Astrocyte (in vitro differentiated cells and primary cell): ENCODE data around the gene TEX2. TPM values are rescaled to one million over a fixed set of nuclear protein-coding genes. Genes with fewer than 3 reads are reported as not detected.
A peak's percentile ranks its signal among the peaks of the same experiment; 100 is the strongest.

Source experiments
- DNase-seq: peaks from one replicate; pipeline ENCODE4 v3.0.0-alpha.2; 2010; ENCODE audit warnings: low read depth
- FAIRE-seq: peaks from 2 replicates; lab custom pipeline; 2011; peaks lifted over from hg19 to GRCh38; lab: Jason Lieb, UNC
- H2AFZ ChIP-seq: 2 replicates; pipeline ENCODE4 v1.6.0; 2012; ENCODE audit warnings: low read depth, low read length, inconsistent platforms
- H3K27ac ChIP-seq: 2 replicates; pipeline ENCODE4 v1.5.1; 2011; ENCODE audit warnings: low read depth, low read length, inconsistent platforms
- H3K27me3 ChIP-seq: 2 replicates; pipeline ENCODE4 v1.6.0; 2011; ENCODE audit warnings: low read length, inconsistent platforms; ENCODE audit not compliant: insufficient read depth
- H3K36me3 ChIP-seq: 2 replicates; pipeline ENCODE4 v1.5.1; 2011; ENCODE audit warnings: low read length, inconsistent platforms; ENCODE audit not compliant: insufficient read depth
- H3K4me1 ChIP-seq: 2 replicates; pipeline ENCODE4 v1.5.1; 2011; ENCODE audit warnings: low read length, inconsistent platforms; ENCODE audit not compliant: insufficient read depth
- H3K4me2 ChIP-seq: 2 replicates; pipeline ENCODE4 v1.6.0; 2012; ENCODE audit warnings: low read length, inconsistent platforms
- H3K4me3 ChIP-seq: 2 replicates; pipeline ENCODE4 v1.5.1; 2011; ENCODE audit warnings: low read depth, mild to moderate bottlenecking, low read length, inconsistent platforms; ENCODE audit not compliant: insufficient read depth
- H3K79me2 ChIP-seq: 2 replicates; pipeline ENCODE4 v1.6.0; 2012; ENCODE audit warnings: mild to moderate bottlenecking, low read length, inconsistent platforms; ENCODE audit not compliant: insufficient read depth
- H3K9ac ChIP-seq: 2 replicates; pipeline ENCODE4 v1.6.0; 2012; ENCODE audit warnings: mild to moderate bottlenecking, low read length, inconsistent platforms
- H3K9me3 ChIP-seq: 2 replicates; pipeline ENCODE4 v1.5.1; 2012; ENCODE audit warnings: low read depth, mild to moderate bottlenecking, low read length, inconsistent platforms; ENCODE audit not compliant: insufficient read depth
- H4K20me1 ChIP-seq: 2 replicates; pipeline ENCODE4 v1.6.0; 2012; ENCODE audit warnings: low read length, inconsistent platforms; ENCODE audit not compliant: insufficient read depth
- H3K27ac Mint-ChIP-seq: one replicate; pipeline ENCODE4 v1.8.0; 2021; ENCODE audit warnings: mild to moderate bottlenecking, mixed read lengths; ENCODE audit not compliant: unreplicated experiment
- H3K27me3 Mint-ChIP-seq: one replicate; pipeline ENCODE4 v1.8.0; 2021; ENCODE audit warnings: low read depth, mixed read lengths; ENCODE audit not compliant: unreplicated experiment
- H3K36me3 Mint-ChIP-seq: one replicate; pipeline ENCODE4 v1.8.0; 2021; ENCODE audit warnings: low read depth, mixed read lengths; ENCODE audit not compliant: unreplicated experiment
- H3K4me1 Mint-ChIP-seq: one replicate; pipeline ENCODE4 v1.8.0; 2021; ENCODE audit warnings: low read depth, mixed read lengths; ENCODE audit not compliant: unreplicated experiment
- H3K4me3 Mint-ChIP-seq: one replicate; pipeline ENCODE4 v1.8.0; 2021; ENCODE audit warnings: mild to moderate bottlenecking, moderate library complexity, mixed read lengths; ENCODE audit not compliant: unreplicated experiment
- H3K9me3 Mint-ChIP-seq: one replicate; pipeline ENCODE4 v1.8.0; 2021; ENCODE audit warnings: mild to moderate bottlenecking, mixed read lengths; ENCODE audit not compliant: unreplicated experiment
- EZH2 ChIP-seq: IDR thresholded peaks from 2 replicates; pipeline ENCODE4 v1.6.1; 2012; ENCODE audit warnings: mild to moderate bottlenecking, low read length, inconsistent platforms; ENCODE audit not compliant: insufficient read depth
- total RNA-seq: library from RNA; stranded (reverse); gene quantifications from 2 replicates; pipeline ENCODE4 v1.2.1, GENCODE V29; 2021
- TF ChIP-seq, protein P1 (sequence below): IDR thresholded peaks from 2 replicates; pipeline ENCODE4 v1.5.1; 2011; ENCODE audit warnings: low read depth, mild to moderate bottlenecking, inconsistent platforms, low read length, moderate library complexity; ENCODE audit not compliant: insufficient read depth

TEX2 gene
- total RNA-seq, 1 donor from 2014 or later = 56.1 TPM

DNA sequence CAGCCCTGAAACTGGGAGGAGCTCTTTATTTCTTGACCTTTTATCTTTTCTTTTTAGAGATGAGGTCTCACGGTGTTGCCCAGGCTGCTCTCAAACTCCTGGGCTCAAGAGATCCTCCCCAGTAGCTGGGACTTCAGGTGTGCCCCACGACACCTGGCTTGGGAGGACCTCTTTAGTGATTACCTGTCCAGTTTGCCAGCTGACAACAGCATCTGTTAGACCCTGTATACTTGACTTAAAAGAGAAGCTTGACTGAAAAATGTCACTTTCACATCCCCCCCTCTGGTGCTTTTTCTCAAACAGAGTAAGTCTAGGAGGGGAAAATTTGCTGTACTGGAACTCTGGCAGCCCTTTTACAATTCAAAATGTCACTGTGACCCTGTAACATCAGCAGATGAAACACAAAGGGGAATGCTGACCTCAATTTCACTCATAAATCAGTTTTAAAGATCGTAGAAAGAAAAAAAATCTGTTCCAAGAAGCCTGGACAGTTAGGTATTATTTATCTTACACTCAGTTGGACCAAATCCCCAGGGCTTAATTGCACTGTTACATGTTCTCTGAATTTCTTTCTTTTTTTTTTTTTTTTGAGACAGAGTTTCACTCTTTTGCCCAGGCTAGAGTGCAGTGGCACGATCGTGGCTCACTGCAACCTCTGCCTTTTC lies 131.3 kb downstream of the TEX2 start:
- no peaks in the 10 kb centered on the region for H3K36me3 Mint-ChIP-seq
- no peak overlapping the region for H3K9ac ChIP-seq
- H3K27me3 ChIP-seq = no peaks in the 10 kb centered on the region
- H4K20me1 ChIP-seq = peaks cover 11% of the 10 kb centered on the region
- no peak overlapping the region for H3K27ac ChIP-seq
- H3K9me3 ChIP-seq = no peaks in the 10 kb centered on the region
- no peak overlapping the region for H2AFZ ChIP-seq
- peaks cover 8% of the 10 kb centered on the region for H3K27me3 Mint-ChIP-seq
- H3K79me2 ChIP-seq = peaks cover 15% of the 10 kb centered on the region
- H3K36me3 ChIP-seq = no peaks in the 10 kb centered on the region
- H3K4me3 Mint-ChIP-seq = no peak overlapping the region
- H3K4me3 ChIP-seq = no peak overlapping the region
- H3K27ac Mint-ChIP-seq = no peak overlapping the region
- DNase-seq (no peak), FAIRE-seq (no peak)
- H3K9me3 Mint-ChIP-seq = no peaks in the 10 kb centered on the region
- H3K4me1 Mint-ChIP-seq = peaks cover 8% of the 10 kb centered on the region
- TF ChIP-seq, protein P1, sequence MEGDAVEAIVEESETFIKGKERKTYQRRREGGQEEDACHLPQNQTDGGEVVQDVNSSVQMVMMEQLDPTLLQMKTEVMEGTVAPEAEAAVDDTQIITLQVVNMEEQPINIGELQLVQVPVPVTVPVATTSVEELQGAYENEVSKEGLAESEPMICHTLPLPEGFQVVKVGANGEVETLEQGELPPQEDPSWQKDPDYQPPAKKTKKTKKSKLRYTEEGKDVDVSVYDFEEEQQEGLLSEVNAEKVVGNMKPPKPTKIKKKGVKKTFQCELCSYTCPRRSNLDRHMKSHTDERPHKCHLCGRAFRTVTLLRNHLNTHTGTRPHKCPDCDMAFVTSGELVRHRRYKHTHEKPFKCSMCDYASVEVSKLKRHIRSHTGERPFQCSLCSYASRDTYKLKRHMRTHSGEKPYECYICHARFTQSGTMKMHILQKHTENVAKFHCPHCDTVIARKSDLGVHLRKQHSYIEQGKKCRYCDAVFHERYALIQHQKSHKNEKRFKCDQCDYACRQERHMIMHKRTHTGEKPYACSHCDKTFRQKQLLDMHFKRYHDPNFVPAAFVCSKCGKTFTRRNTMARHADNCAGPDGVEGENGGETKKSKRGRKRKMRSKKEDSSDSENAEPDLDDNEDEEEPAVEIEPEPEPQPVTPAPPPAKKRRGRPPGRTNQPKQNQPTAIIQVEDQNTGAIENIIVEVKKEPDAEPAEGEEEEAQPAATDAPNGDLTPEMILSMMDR = no peak
- TF ChIP-seq EZH2 = no peak
- no peak overlapping the region for H3K4me2 ChIP-seq
- H3K4me1 ChIP-seq = peaks cover 12% of the 10 kb centered on the region

DNA sequence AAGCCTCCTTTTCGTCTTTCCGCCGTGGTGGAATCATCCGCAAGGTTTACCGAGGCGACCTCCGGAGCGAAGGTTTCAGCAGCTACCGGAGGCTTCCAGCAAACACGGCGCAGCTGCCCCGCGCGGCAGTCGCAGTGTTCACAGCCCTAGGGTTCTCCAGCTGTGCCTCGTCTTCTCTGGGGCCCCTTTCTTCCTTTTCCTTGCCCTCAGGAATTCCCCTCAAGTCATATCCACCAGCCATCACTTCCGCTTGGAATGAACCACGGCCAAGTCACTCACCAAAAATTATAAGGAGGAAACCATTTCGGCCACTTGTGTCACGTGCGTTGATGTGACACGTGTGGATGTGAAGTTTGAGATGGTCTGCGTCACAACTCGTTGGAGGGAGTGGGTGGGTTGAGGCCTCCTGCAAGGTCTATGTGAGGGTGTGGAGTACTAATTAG lies 132.5 kb downstream of the TEX2 start:
- H3K4me1 ChIP-seq = peaks cover 12% of the 10 kb centered on the region
- Mint-ChIP-seq H3K36me3 (no peaks in the 10 kb centered on the region), H3K4me3 (peak overlapping the region; percentile 80), H3K27ac (peak overlapping the region; percentile 60), H3K27me3 (peaks cover 8% of the 10 kb centered on the region), H3K9me3 (no peaks in the 10 kb centered on the region), H3K4me1 (peaks cover 11% of the 10 kb centered on the region)
- FAIRE-seq (no peak), DNase-seq (peak; percentile 36)
- no peaks in the 10 kb centered on the region for H3K27me3 ChIP-seq
- peak overlapping the region; percentile 96 for H2AFZ ChIP-seq
- peak overlapping the region; percentile 88 for H3K4me2 ChIP-seq
- peak overlapping the region; percentile 70 for H3K27ac ChIP-seq
- peak overlapping the region; percentile 53 for H3K4me3 ChIP-seq
- no peak for TF ChIP-seq EZH2
- TF ChIP-seq, protein P1 = no peak
- H3K9me3 ChIP-seq = no peaks in the 10 kb centered on the region
- H4K20me1 ChIP-seq = peaks cover 14% of the 10 kb centered on the region
- no peaks in the 10 kb centered on the region for H3K36me3 ChIP-seq
- H3K9ac ChIP-seq = peak overlapping the region; percentile 82
- peaks cover 15% of the 10 kb centered on the region for H3K79me2 ChIP-seq
